C4-2B (cell line): Measurements from ENCODE around the gene C13orf46.

Experiments
- CTCF ChIP-seq: fragments of 450-650 bp; conservative IDR thresholded peaks from 2 replicates; pipeline ENCODE4 v1.5.1; 2017; ENCODE audit warnings: mild to moderate bottlenecking
- ZFX ChIP-seq: fragments of 450-650 bp; IDR thresholded peaks from 2 replicates; pipeline ENCODE4 v1.6.1; 2017

- no peak for TF ChIP-seq CTCF
- TF ChIP-seq ZFX: no peak
Measured at GRCh38 chr13:113915012-113915763, 58.7 kb downstream of the C13orf46 start.
